A549 (cell line): ENCODE results near the gene RAPGEF4. TPM values are rescaled to one million over a fixed set of nuclear protein-coding genes. Genes with fewer than 3 reads are reported as not detected.

ENCODE experiments used
- BCL3 ChIP-seq: fragments of >200 bp; sonication (Bioruptor Twin); formaldehyde crosslinking; IDR thresholded peaks from 3 replicates; pipeline ENCODE4 v1.6.1; 2016
- BHLHE40 ChIP-seq: IDR thresholded peaks from 2 replicates; pipeline ENCODE4 v1.6.1; 2012; ENCODE audit warnings: low read depth, low read length, inconsistent platforms
- CHD2 ChIP-seq: fragments of 150-350 bp; IDR thresholded peaks from 2 replicates; pipeline ENCODE4 v1.6.1; 2014; ENCODE audit warnings: low read length; ENCODE audit not compliant: partially characterized antibody
- CHD4 ChIP-seq: fragments of 200-600 bp; sonication (generic); IDR thresholded peaks from 2 replicates; pipeline ENCODE4 v1.6.1; 2016; ENCODE audit warnings: antibody characterized with exemption, mild to moderate bottlenecking, borderline replicate concordance
- EHF ChIP-seq: fragments of 250-450 bp; sonication (Bioruptor Pico); IDR thresholded peaks from 2 replicates; pipeline ENCODE4 v1.5.0; 2020; ENCODE audit warnings: mild to moderate bottlenecking
- EHMT2 ChIP-seq: fragments of 200-600 bp; sonication (generic); IDR thresholded peaks from 2 replicates; pipeline ENCODE4 v1.6.1; 2016; ENCODE audit warnings: antibody characterized with exemption, low read depth, mild to moderate bottlenecking, moderate library complexity
- EP300 ChIP-seq, 2 experiments: fragments of >200 bp; sonication (Bioruptor Twin); formaldehyde crosslinking; IDR thresholded peaks; 2 replicates in 1 of 2; 3 replicates in 1 of 2; pipeline ENCODE4 v1.6.1; 2016 to 2017
- ESRRA ChIP-seq: fragments of 150-350 bp; IDR thresholded peaks from 2 replicates; pipeline ENCODE4 v1.6.1; 2014; ENCODE audit warnings: mild to moderate bottlenecking, low read length, borderline replicate concordance
- FOSB ChIP-seq: fragments of 250-450 bp; sonication (Bioruptor Pico); IDR thresholded peaks from 2 replicates; pipeline ENCODE4 v1.5.0; 2020; ENCODE audit warnings: mild to moderate bottlenecking, moderate library complexity
- FOSL2 ChIP-seq, 2 experiments: fragments of 450-650 bp in 1 of 2; fragments of >200 bp in 1 of 2; sonication (Bioruptor Twin) in 1 of 2; formaldehyde crosslinking; IDR thresholded peaks; 2 replicates each; pipeline versions ENCODE4 v1.5.0 to v1.6.1; 2016 to 2020; ENCODE audit warnings: mild to moderate bottlenecking in 1 of 2, moderate library complexity in 1 of 2
- FOXS1 ChIP-seq: fragments of 250-450 bp; sonication (Bioruptor Pico); IDR thresholded peaks from 2 replicates; pipeline ENCODE4 v1.5.0; 2020; ENCODE audit warnings: mild to moderate bottlenecking, moderate library complexity
- GATA3 ChIP-seq: IDR thresholded peaks from 2 replicates; pipeline ENCODE4 v1.6.1; 2012; ENCODE audit warnings: borderline replicate concordance
- HDAC2 ChIP-seq: fragments of 200-600 bp; sonication (generic); IDR thresholded peaks from 2 replicates; pipeline ENCODE4 v1.6.1; 2016
- HES2 ChIP-seq: fragments of >200 bp; sonication (Bioruptor Twin); formaldehyde crosslinking; IDR thresholded peaks from 2 replicates; pipeline ENCODE4 v1.6.1; 2016
- HEYL ChIP-seq: fragments of 250-450 bp; sonication (Bioruptor Pico); IDR thresholded peaks from 2 replicates; pipeline ENCODE4 v1.8.0; 2021; ENCODE audit warnings: mild to moderate bottlenecking, moderate library complexity
- HMGXB4 ChIP-seq: fragments of 250-450 bp; sonication (Bioruptor Pico); IDR thresholded peaks from 2 replicates; pipeline ENCODE4 v1.5.0; 2021; ENCODE audit warnings: mild to moderate bottlenecking, moderate library complexity, borderline replicate concordance
- HOXB13 ChIP-seq: fragments of 250-450 bp; sonication (Bioruptor Pico); IDR thresholded peaks from 2 replicates; pipeline ENCODE4 v1.5.0; 2020; ENCODE audit warnings: low read depth, mild to moderate bottlenecking, moderate library complexity
- HOXB5 ChIP-seq: fragments of 250-450 bp; sonication (Bioruptor Pico); IDR thresholded peaks from 2 replicates; pipeline ENCODE4 v1.5.0; 2020; ENCODE audit warnings: mild to moderate bottlenecking, moderate library complexity
- MAFK ChIP-seq: fragments of 450-650 bp; IDR thresholded peaks from 2 replicates; pipeline ENCODE4 v1.6.1; 2014; ENCODE audit not compliant: partially characterized antibody
- MYC ChIP-seq: IDR thresholded peaks from 2 replicates; pipeline ENCODE4 v1.6.1; 2012; ENCODE audit warnings: mild to moderate bottlenecking, inconsistent platforms, low read length, improper control_type of control experiment, borderline replicate concordance
- NPAS2 ChIP-seq: fragments of 250-450 bp; sonication (Bioruptor Pico); IDR thresholded peaks from 2 replicates; pipeline ENCODE4 v1.8.0; 2022; ENCODE audit warnings: mild to moderate bottlenecking, moderate library complexity, borderline replicate concordance
- NR3C1 ChIP-seq: fragments of >200 bp; sonication (Bioruptor Twin); formaldehyde crosslinking; IDR thresholded peaks from 3 replicates; pipeline ENCODE4 v1.6.1; 2017
- PBX3 ChIP-seq: IDR thresholded peaks from 2 replicates; pipeline ENCODE4 v1.6.1; 2012
- PHF8 ChIP-seq: fragments of 200-600 bp; sonication (generic); IDR thresholded peaks from 2 replicates; pipeline ENCODE4 v1.6.1; 2016; ENCODE audit warnings: low read depth, mild to moderate bottlenecking, antibody characterized with exemption, moderate library complexity, borderline replicate concordance
- POLR2AphosphoS2 ChIP-seq: conservative IDR thresholded peaks from 2 replicates; pipeline ENCODE4 v1.6.1; 2012; ENCODE audit warnings: low read length, improper control_type of control experiment, inconsistent platforms
- RARB ChIP-seq: fragments of 250-450 bp; sonication (Bioruptor Pico); IDR thresholded peaks from 2 replicates; pipeline ENCODE4 v1.8.0; 2021; ENCODE audit warnings: mild to moderate bottlenecking, moderate library complexity
- RCOR1 ChIP-seq: fragments of 150-350 bp; IDR thresholded peaks from 2 replicates; pipeline ENCODE4 v1.6.1; 2014; ENCODE audit warnings: antibody characterized with exemption, low read length, low read depth
- SMC3 ChIP-seq: fragments of >200 bp; sonication (Bioruptor Twin); formaldehyde crosslinking; IDR thresholded peaks from 3 replicates; pipeline ENCODE4 v1.6.1; 2018; ENCODE audit warnings: inconsistent platforms
- SREBF2 ChIP-seq: fragments of 450-650 bp; IDR thresholded peaks from 2 replicates; pipeline ENCODE4 v1.6.1; 2014; ENCODE audit warnings: mild to moderate bottlenecking, moderate library complexity
- TP53 ChIP-seq: fragments of 250-450 bp; sonication (Bioruptor Pico); IDR thresholded peaks from 2 replicates; pipeline ENCODE4 v1.5.0; 2021; ENCODE audit warnings: mild to moderate bottlenecking, moderate library complexity
- ZFP36 ChIP-seq: fragments of 450-650 bp; IDR thresholded peaks from 2 replicates; pipeline ENCODE4 v1.6.1; 2014; ENCODE audit warnings: borderline replicate concordance; ENCODE audit not compliant: partially characterized antibody
- ZSCAN20 ChIP-seq: fragments of 250-450 bp; sonication (Bioruptor Pico); IDR thresholded peaks from 2 replicates; pipeline ENCODE4 v1.8.0; 2022; ENCODE audit warnings: mild to moderate bottlenecking, moderate library complexity
- polyA plus RNA-seq, 4 experiments: library from polyadenylated mRNA; depleted of rRNA in 3 of 4; stranded (reverse); fragments of >200 nt; fragmentation: RNase III in 1 of 4; extraction: RNeasy Plus Mini Kit Qiagen cat#74134 plus additional on column Dnase treatment in 1 of 4; gene quantifications; 2 replicates in 3 of 4; 3 replicates in 1 of 4; pipeline ENCODE4 v1.2.3, GENCODE V29; 2011 to 2017

The RAPGEF4 gene
- polyA plus RNA-seq, 2 of the 4 experiments (the other 2 are of a cell fraction), result 0.18 to 1.1 TPM

- TF ChIP-seq HOXB5 (CRISPR knock-in tag) (peak; percentile 13; the same call in 1 of the 2 replicates), ZSCAN20 (CRISPR knock-in tag) (peak; percentile 11; the same call in 1 of the 2 replicates), CHD4 (no peak), NPAS2 (no peak), MYC (no peak), GATA3 (peak; percentile 79), SREBF2 (no peak), HMGXB4 (CRISPR knock-in tag) (no peak), SMC3 (peak; percentile 31; the same call in 1 of the 3 replicates), EP300 (IDR thresholded peaks at IDR 0.05) (peak; percentile 72 to 76; a peak in 3 of 5 replicates), HOXB13 (CRISPR knock-in tag) (no peak; the same call in 1 of the 2 replicates), EHMT2 (no peak), HEYL (CRISPR knock-in tag) (no peak), POLR2AphosphoS2 (no peak), BHLHE40 (no peak), HDAC2 (no peak), RCOR1 (no peak), ZFP36 (no peak), EHF (CRISPR knock-in tag) (no peak), HES2 (peak; percentile 74; the same call in 1 of the 2 replicates), FOXS1 (no peak), ESRRA (no peak), PHF8 (no peak), CHD2 (no peak), RARB (no peak), FOSL2 (IDR thresholded peaks at IDR 0.05) (no peak), FOSL2 (CRISPR knock-in tag; IDR thresholded peaks at IDR 0.05) (peak; percentile 90), NR3C1 (no peak), BCL3 (peak; percentile 72; the same call in 1 of the 3 replicates), TP53 (no peak), MAFK (no peak), PBX3 (no peak), FOSB (no peak)
- TF ChIP-seq, all 56 proteins: peak for 14
These were observed 259.9 kb downstream of the RAPGEF4 start (continued) for GRCh38 chr2:172995323-172996244.
